Measurements from ENCODE around the gene MYH9.
"Not testable (repeated sequence)": the region's sequence is repeated elsewhere in the genome, so short reads cannot be mapped to it uniquely, and the experiment has no call there.

- TF ChIP-seq, protein P1, sequence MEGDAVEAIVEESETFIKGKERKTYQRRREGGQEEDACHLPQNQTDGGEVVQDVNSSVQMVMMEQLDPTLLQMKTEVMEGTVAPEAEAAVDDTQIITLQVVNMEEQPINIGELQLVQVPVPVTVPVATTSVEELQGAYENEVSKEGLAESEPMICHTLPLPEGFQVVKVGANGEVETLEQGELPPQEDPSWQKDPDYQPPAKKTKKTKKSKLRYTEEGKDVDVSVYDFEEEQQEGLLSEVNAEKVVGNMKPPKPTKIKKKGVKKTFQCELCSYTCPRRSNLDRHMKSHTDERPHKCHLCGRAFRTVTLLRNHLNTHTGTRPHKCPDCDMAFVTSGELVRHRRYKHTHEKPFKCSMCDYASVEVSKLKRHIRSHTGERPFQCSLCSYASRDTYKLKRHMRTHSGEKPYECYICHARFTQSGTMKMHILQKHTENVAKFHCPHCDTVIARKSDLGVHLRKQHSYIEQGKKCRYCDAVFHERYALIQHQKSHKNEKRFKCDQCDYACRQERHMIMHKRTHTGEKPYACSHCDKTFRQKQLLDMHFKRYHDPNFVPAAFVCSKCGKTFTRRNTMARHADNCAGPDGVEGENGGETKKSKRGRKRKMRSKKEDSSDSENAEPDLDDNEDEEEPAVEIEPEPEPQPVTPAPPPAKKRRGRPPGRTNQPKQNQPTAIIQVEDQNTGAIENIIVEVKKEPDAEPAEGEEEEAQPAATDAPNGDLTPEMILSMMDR (IDR thresholded peaks at IDR 0.05; ENCODE audit: low read depth, low read length, poor library complexity, severe bottlenecking): not testable (repeated sequence)
- TF ChIP-seq EZH2phosphoT487 (IDR thresholded peaks at IDR 0.05; ENCODE audit: borderline replicate concordance, low read length): not testable (repeated sequence)
These were observed 137.3 kb downstream of the MYH9 start for GRCh38 chr22:36250292-36250960.

Data from DOHH2 (cell line).